Measurements from ENCODE around the gene TOMM20.

GRCh38 chr1:235145639-235146038, 17.0 kb upstream of the TOMM20 start:
- TF ChIP-seq CTCF (IDR thresholded peaks at IDR 0.05), result no peak
- no peak for TF ChIP-seq USF2 (CRISPR knock-in tag; IDR thresholded peaks at IDR 0.05)
- no peak for TF ChIP-seq FOXP1 (CRISPR knock-in tag; IDR thresholded peaks at IDR 0.05; ENCODE audit: borderline replicate concordance)
- TF ChIP-seq MXD4 (CRISPR knock-in tag; IDR thresholded peaks at IDR 0.05; ENCODE audit: borderline replicate concordance), result no peak
- TF ChIP-seq KAT7 (CRISPR knock-in tag; IDR thresholded peaks at IDR 0.05; ENCODE audit: borderline replicate concordance), result no peak
